HTERT RPE-1 (cell line): ENCODE data around the gene RBX1.
"Not testable (repeated sequence)": the region's sequence is repeated elsewhere in the genome, so short reads cannot be mapped to it uniquely, and the experiment has no call there.

Source experiments
- in situ Hi-C: fragments of 300-500 bp; cut with MboI; formaldehyde crosslinking; loops from 4 replicates; pipeline ENCODE4 v1.14.3; 2020; ENCODE audit warnings: low sequenced_read_pairs

The RBX1 gene

DNA sequence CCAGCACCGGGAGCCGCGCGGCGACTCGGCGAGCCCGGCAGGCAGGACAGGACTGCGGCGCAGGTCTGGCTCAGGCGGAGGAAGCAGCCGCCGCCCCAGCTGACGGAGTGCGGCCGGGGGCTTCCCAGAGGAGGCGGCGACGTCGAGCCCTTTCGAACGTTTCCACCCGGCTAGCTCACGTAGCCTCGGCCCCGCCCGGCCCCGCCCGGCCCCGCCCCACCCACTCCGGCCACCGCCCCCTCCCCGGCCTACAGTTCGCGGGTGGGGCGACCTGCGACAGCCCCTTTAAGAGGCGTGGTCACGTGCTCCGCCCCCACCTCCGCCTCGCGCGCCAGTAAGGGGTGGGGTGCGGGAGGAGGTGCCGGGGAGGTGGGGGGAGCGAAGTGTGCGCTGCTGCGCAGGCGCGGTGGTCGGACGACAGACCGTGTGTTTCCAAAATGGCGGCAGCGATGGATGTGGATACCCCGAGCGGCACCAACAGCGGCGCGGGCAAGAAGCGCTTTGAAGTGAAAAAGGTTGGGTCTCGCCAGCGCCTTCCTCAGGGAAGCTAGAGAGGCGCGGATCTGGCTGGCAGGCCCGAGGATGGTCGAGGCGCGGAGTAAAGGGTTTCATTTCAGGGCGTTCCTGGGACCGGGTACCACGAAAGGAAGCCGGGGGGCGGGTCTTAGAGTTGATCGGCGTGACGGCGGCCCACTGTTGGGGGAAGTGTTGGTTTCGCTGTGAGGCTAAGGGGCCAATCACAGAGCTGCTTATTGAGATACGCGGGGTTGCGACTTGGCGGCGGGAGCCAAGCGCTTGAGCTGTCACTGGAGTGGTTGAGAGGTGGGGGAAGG, at the start of gene RBX1:
Gene RBX1 (plus strand): TSS at position 417 of the 833 bp plus-strand sequence. CDS start 21 bp downstream, at position 438.
- in situ Hi-C loops, result no loop called here

DNA sequence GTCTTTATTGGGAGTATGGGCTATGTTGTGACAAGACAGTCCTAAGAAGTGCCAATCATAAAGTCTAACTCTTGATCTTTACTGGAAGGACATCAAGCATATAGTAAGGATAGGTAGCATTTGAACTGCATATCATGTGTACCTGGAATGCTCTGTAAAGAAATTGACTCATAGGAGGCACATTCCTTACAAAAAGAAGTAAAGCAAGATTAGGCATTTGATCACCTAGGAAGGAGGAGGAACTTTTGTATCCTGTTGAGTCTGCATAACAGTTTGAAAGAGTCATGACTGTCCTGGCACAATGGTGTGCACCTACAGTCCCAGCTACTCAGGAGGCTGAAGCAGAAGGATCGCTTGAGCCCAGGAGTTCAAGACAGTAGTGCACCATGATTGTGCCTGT, 47.1 kb upstream of the RBX1 start:
- in situ Hi-C loops, result no loop called here

DNA sequence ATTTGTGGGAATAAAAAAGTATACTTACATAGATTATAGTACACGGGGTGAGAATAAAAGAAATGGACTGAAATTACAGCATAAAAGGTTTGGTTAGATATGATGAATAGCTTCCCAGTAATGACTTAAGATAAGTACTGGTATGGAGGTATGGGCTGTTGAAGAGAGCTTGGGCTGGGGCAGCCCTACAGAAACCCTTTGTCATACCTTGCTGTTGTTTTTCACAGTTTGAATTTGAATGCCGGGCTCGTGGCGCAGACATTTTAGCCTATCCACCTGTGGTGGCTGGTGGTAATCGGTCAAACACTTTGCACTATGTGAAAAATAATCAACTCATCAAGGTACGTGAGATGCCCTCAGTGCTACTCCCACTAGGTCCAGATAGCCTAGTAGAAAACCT, 42.3 kb upstream of the RBX1 start:
- in situ Hi-C loops, result no loop called here

DNA sequence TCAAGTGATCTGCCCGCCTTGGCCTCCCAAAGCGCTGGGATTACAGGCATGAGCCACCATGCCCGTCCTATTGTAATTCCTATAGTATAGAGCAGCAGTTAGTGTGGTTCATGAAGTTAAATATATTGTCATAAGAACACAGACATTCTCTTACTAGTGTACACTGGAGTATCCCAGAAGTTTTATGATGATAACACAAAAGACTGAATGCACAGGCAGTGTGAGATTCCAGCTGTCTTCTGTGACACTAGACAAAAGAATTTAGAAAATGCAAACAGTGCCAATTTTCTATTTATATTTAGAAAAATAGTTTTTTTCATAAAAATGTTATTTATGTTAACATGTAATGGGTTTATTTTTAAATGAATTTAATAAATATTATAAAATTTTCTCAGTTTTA, 39.4 kb upstream of the RBX1 start:
- in situ Hi-C loops, result no loop called here

DNA sequence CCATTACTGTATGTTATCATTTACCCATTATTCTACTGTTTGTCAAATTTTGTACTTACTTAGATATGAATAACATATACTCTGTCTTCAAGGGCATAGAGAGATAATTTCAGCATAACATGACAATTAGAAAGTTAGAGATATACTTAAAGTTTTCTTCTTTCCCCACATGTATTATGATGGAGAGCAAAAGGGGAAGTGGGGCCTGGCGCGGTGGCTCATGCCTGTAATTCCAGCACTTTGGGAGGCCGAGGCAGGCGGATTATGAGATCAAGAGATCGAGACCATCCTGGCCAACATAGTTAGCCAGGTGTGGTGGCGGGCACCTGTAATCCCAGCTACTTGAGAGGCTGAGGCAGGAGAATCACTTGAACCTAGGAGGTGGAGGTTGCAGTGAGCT, 38.2 kb upstream of the RBX1 start:
- in situ Hi-C loops, result not testable (repeated sequence)

DNA sequence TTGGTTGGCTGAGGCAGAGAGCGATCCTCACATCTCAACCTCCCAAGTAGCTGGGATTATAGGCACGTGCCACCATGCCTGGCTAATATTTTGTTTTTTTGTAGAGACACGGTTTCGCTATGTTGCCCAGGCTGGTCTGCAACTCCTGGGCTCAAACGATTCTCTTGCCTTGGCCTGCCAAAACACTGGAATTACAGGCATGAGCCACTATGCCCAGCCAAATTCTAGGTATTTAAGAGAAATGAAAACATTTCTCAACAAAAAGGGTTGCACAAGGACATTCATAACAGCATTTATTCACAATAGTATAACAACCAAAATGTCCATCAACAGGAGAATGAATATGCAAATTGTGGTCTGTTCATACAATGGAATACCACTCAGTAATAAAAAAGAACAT, 31.7 kb upstream of the RBX1 start:
- in situ Hi-C loops, result no loop called here

DNA sequence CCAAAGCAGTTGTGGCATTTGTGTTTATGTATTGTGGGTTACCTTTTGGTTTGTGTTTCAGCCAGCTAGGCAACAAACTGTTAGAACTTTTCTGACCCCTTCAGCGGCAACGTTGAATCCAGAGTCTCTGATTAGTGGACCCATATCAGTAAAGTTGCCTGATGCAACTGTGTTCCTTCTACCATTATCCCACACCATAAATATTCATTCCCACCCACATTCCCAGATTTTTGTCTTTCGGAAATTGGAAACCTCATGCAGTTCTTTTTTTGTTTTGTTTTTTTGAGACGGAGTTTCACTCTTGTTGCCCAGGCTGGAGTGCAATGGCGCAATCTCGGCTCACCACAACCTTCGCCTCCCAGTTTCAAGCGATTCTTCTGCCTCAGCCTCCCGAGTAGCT, 30.7 kb upstream of the RBX1 start:
- in situ Hi-C loops, result no loop called here

DNA sequence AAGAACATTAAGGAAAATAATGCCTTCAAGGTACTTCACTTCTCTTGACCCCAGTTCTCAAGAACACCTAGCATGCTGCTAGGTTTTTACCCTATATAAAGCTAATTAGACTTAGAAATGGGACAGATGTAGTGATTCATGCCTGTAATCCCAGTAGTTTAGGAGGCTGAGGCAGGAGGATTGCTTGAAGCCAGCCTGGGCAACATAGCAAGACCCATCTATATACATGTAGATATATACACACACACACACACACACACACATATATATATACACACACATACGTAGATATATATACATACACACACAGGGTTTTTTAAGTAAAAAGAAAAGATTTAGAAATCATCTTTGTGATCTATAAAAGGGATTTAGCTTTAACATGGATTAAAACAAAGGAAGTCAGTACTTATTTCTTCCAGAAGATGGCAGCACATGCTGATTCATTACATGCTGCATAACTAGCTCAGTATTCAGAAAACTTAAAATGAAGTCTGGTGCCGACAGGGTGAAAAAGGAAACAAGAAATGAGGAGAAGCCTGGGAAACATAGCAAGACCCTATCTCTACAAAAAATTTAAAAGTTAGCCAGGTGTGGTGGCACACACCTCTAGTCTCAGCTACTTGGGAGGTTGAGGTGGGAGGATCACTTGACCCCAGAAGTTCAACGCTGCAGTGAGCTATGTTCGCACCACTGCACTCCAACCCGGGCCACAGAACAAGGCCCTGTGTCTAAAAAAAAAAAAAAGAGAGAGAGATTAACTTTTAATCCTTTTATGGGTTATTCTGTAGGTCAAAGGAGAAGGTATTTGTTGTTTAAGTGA, 28.5 kb upstream of the RBX1 start:
- in situ Hi-C loops, result no loop called here

DNA sequence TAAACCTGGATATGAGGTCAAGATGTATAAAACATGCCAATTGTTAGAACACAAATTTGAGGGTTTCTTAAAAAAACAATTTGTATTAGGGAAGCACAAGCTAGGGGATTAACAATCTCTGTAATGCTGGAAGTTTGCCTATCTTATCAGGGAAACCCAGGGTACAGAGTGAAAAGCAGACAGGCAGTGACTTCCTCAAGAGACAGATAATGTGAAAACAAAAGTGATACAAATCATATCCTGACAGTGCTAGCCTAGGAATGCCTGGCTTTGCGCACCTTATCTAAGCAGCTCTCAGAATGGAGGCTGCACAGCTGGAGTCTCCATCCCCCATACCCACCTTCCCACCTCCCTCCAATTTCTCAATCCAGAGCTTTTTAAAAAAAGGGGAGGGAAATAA, 22.5 kb upstream of the RBX1 start:
- in situ Hi-C loops, result no loop called here

DNA sequence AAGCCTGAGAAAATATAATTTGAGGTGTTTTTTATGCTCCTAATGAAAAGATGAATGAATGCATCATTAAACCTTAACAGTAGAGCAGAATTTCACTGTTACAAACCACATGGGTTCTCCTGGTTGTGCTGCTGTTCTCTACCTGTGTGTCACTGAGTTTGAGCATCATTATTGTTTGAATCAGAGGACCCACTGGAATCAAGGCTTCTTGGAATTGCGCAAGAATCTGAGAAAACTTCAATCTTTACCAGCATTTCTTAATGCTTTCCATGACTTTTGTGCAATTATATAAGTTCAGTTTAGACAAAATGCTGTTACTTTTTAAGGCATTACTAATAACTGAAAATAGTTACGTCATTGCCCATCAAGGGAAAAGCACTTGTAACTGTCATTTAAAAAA, 18.8 kb upstream of the RBX1 start:
- in situ Hi-C loops, result no loop called here

DNA sequence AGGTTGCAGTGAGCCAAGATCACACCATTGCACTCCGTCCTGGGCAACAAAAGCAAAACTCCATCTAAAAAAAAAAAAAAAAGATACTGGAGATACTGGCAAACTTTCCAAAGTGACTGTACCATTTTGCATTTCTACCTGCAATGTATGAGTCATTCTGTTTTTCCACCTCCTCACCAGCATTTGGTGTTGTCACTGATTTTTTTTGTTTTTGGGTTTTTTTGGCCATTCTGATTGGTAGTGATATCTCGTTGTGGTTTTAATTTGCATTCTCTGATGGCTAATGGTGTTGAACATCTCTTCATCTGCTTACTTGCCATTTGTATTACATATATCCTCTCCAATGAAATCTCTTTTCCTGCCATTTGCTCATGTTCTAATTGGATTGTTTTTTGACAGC, 12.0 kb upstream of the RBX1 start:
- in situ Hi-C loops, result no loop called here

DNA sequence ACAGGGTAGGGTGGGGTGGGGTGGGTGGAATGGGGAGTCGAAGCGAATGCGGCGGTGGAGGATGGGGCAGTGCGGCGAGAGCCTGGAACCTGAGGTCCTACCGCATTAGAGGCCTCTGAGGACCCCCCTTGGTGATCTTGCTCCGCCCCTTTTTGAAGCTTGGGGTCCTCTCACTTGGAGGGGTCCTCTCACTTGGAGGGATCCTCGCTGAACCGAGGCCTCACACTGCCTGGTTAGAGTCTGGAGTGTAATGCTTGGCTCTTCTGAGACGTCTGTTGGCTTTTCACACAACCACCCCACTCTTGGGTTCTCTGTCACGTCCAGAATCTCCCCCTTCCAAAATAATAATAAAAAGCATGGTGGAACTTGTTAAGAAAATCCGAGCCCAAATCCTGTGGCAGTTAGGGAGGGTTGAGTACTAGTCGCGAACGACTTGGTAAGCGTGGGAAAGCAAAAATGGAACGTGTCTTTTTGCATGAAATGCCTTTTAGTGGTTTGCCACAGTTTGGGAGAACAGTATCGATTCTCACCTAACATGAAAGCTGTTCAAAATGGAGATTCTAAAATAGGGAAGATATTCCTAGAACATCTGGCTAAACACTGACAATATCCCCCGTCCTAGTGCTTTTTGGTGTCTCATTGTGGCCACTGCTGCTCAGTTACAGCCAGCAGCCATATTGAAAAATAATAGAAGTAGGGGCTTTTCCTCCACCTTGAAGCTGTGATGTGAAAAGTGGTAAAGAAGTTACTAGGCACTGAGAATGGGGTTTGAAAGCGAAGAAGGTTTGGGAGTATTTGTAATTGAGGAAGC, 822 bp downstream of the RBX1 start:
- in situ Hi-C loops, result no loop called here

DNA sequence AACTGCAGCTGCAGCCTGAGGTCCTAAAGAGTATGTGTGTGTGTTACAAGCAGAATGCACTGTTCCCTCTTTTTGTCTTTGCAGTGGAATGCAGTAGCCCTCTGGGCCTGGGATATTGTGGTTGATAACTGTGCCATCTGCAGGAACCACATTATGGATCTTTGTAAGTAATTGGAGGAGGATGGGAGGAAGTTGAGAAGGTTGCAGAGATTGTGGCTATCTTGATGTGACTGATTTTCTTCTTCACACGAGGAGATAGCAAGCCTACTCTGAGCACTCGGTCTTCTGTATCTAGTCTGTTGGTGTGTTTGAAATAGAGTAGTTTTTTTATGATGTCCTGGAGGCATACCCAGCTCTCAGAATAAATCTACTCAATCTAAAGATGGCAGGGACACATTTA, 2.3 kb downstream of the RBX1 start:
- in situ Hi-C loops, result no loop called here

DNA sequence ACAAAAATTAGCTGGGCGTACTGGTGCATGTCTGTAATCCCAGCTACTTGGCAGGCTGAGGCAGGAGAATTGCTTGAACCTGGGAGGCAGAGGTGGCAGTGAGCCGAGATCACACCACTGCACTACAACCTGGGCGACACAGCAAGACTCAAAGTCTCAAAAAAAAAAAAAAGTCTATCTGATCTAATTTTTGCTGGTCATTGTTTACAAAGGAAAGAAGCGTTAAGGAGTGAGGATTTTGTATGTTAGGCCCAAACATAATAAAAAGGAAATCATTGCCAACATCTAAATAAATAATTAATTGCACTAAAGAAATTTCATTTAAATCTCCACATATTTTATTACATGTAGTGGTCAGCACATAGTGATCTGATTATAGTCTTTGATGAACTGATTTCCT, 2.9 kb downstream of the RBX1 start:
- in situ Hi-C loops, result no loop called here

DNA sequence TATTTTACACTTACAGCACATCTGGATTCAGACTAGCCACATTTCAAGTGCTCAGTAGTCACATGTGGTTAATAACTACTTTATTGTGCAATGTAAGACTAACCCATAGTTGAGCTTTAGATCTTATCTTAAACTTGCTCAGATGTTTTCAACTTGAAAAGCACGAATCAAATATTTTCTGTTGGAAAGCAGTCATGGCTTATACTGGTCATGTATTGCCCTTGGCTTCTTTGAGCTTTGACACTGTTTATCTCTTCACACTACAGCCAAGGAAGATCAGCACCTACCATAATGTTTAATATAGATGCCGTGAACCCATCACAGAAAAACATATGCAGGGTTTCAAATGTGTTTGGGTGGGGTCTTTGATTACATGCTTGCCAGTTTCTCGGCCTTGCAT, 4.4 kb downstream of the RBX1 start:
- in situ Hi-C loops, result no loop called here

DNA sequence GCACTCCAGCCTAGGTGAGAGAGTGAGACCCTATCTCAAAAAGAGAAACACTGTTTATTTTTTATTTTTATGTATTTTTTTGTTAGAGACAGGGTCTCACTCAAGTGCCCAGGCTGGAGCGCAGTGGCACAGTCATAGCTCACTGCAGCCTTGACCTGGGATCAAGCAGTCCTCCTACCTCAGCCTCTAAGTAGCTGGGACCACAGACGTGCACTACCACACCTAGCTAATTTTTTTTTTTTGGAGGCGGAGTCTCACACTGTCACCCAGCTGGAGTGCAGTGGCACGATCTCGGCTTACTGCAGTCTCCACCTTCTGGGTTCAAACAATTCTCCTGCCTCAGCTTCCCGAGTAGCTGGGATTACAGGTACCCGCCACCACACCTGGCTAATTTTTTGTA, 6.4 kb downstream of the RBX1 start:
- in situ Hi-C loops, result no loop called here

DNA sequence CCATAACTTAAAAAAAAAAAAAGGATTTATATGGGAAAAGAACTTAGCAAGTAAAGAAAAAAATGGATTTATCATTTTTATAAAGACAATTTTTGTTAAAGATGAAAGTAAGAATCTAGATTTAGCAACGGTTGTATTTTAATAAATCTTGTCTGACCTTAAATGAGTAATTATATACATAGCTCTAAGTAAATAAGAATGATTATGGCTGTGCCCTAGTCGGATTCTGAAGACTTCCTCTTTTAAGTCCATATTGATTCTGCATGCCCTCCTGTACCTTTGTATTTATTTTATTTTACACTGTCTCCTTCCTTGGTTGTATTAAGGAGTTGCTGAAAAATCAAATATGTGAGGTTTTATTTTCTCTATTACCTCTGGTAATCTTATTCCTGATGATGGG, 7.1 kb downstream of the RBX1 start:
- in situ Hi-C loops, result no loop called here

DNA sequence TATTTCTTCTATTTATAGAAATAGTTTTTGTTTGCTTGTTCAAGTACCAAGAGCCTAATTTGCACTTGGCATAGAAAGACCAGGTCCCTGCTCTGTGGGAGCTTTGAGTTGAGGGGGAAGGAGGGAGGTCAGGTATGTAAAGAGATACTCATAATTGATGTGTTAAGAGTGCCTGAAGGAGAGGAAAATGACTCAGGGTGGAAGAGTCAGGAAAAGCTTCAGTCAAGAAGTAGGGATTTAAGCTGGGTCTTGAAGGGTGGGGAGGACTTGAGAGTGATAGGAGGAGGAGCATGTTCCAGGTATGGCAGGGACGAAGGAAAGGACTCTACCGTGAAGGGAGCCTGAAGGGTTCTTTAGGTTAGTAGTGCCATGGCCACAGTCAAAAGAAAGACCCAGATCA, 9.0 kb downstream of the RBX1 start:
- in situ Hi-C loops, result no loop called here

DNA sequence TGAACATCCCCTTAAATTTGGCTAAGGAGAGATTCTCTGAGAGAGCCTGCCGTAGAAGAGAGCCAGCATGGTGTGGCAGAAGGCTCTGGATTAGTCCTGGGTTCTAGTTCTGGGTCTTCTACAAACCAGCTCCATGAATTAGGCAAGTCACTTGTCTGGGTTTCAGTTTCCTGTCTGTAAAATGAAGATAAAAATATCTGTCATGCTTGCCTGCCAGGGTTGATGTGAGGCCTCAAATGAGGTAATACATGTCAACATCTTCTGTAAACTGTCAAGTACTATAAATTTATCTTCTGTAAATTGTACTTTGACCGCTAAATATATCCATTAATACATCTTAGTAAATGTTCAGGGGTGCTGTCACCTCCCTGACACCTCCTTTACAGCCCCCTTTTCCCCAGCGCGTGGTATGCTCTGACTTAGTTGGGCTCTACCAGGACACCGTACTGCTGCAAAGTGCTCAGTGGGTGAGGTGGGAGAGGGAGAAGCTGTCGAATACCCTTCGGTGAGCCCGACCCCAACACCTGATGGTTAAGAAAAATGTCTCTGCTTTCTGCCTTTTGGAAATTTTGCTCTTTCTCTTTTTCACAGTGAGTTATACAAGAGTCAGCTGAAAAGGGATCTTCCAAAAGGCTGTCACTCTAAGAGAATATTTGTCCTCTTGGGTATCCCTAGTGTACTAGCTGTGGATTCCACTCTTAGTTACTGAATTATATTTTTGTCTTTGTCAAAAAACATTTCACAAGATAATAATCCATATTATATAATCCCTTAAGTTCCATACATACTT, 15.0 kb downstream of the RBX1 start:
- in situ Hi-C loops, result no loop called here

DNA sequence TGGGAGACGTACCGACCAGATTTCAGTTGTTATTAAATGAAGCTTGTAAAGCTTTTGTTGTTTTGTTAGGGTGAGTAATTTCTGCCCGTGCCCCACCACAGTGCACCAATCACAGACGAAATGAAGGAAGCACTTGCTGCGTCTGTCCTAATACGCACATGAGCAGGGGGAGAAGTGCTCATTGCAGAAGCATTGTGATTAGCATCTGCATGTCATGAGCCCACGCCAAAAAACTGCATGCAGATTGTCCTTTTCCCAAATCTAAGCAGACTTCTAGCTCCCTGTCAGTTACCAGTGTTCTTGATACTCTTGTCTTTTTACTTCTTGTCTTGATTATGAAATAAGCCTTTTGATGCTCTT, 15.5 kb downstream of the RBX1 start:
- in situ Hi-C loops, result no loop called here
